ENCODE results near the gene MACROD2. TPM values are rescaled to one million over a fixed set of nuclear protein-coding genes. Genes with fewer than 3 reads are reported as not detected.

MACROD2 gene
- total RNA-seq, 2 experiments from 2014 or later, result not detected

DNA sequence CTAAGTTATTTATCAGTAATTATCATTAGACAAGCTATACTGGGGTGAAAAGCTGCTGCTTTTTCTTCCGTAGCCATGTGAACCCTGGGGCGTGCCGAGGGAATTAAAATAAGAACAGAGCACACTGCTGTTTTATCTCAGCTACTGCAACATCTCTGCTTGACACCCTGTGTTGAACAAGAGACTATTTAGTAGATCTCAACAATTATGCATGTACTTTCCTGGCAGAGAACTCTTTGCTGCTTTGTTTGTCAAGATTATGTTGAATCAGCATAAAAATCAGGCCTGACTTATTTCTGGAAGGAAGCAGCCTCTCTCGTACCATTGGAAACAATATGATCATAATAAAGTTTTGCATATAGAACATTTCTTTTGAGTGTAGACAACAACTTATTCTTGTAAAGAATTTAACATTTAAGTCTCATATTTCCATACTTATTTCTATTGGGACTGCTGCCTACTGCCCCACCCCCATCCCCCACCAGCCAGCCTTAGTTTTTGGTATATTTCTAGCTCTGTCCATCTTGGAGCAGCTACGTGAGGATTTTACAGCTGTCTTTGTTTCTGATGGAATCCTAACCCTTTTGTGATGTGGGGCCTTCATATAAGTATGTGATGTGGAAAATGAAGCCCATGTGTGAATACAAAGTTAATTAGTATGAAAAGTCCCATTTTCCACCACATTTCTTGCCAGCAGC is 1566.5 kb downstream of the MACROD2 start:
- Mint-ChIP-seq H3K27ac (no peak overlapping the region), H3K4me1 (ENCODE audit: low read depth) (no peaks in the 10 kb centered on the region), H3K9me3 (peaks cover 12% of the 10 kb centered on the region), H3K4me3 (no peak overlapping the region), H3K27me3 (no peaks in the 10 kb centered on the region), H3K36me3 (no peaks in the 10 kb centered on the region)
- intact Hi-C loops (cut with micrococcal nuclease), result no loop called here
- no peak for DNase-seq
- CTCF ChIA-PET, result no interaction called here
- POLR2A ChIA-PET, result no interaction called here

- Mint-ChIP-seq H3K9me3 (peaks cover 12% of the 10 kb centered on the region), H3K4me3 (no peak overlapping the region), H3K27ac (no peak overlapping the region), H3K4me1 (ENCODE audit: low read depth) (no peaks in the 10 kb centered on the region), H3K36me3 (no peaks in the 10 kb centered on the region), H3K27me3 (no peaks in the 10 kb centered on the region)
- ChIA-PET POLR2A (no interaction called here), CTCF (no interaction called here)
- no peak for DNase-seq
- intact Hi-C loops (cut with micrococcal nuclease), result no loop called here
Observed at GRCh38 chr20:15563836-15564235, 1568.5 kb downstream of the MACROD2 start.

DNA sequence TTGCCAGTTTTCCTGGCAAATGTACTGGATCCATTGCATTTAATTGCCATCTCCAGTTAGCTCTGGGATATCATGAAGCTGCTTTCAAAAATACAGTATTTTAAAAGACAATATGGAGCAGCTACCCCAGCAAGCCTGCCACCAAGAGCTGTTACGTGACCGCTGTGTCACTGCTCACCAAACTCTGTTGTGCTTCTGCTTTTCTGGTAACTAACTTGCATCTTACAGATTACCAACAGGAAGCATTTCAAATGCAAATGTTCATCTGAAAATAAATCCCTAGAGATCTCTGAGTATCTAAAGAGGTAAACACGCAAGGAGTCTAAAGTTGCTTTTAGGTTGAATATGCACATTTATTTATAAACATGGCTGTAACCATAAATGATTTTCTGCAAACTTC is 1569.7 kb downstream of the MACROD2 start:
- intact Hi-C loops (cut with micrococcal nuclease), result no loop called here
- DNase-seq, result no peak

GRCh38 chr20:15565786-15566185 is 1570.5 kb downstream of the MACROD2 start:
- Mint-ChIP-seq H3K4me3 (no peak overlapping the region), H3K4me1 (ENCODE audit: low read depth) (no peaks in the 10 kb centered on the region), H3K27ac (no peak overlapping the region), H3K27me3 (no peaks in the 10 kb centered on the region), H3K36me3 (no peaks in the 10 kb centered on the region), H3K9me3 (peaks cover 2% of the 10 kb centered on the region)
- ChIA-PET CTCF (no interaction called here), POLR2A (no interaction called here)
- no peak for DNase-seq
- intact Hi-C loops (cut with micrococcal nuclease), result no loop called here

More for the DNA sequence above, 1569.7 kb downstream of the MACROD2 start:
- Mint-ChIP-seq H3K9me3 (peaks cover 4% of the 10 kb centered on the region), H3K4me1 (ENCODE audit: low read depth) (no peaks in the 10 kb centered on the region), H3K27ac (no peak overlapping the region), H3K27me3 (no peaks in the 10 kb centered on the region), H3K36me3 (no peaks in the 10 kb centered on the region), H3K4me3 (no peak overlapping the region)
- POLR2A ChIA-PET, result no interaction called here
- CTCF ChIA-PET, result no interaction called here

- ChIA-PET POLR2A (no interaction called here), CTCF (no interaction called here)
- Mint-ChIP-seq H3K27me3 (no peaks in the 10 kb centered on the region), H3K27ac (no peak overlapping the region), H3K36me3 (no peaks in the 10 kb centered on the region), H3K4me3 (no peak overlapping the region), H3K9me3 (no peaks in the 10 kb centered on the region), H3K4me1 (ENCODE audit: low read depth) (no peaks in the 10 kb centered on the region)
- intact Hi-C loops (cut with micrococcal nuclease), result no loop called here
- no peak for DNase-seq
Observed at GRCh38 chr20:15567219-15567618, 1571.9 kb downstream of the MACROD2 start.

DNA sequence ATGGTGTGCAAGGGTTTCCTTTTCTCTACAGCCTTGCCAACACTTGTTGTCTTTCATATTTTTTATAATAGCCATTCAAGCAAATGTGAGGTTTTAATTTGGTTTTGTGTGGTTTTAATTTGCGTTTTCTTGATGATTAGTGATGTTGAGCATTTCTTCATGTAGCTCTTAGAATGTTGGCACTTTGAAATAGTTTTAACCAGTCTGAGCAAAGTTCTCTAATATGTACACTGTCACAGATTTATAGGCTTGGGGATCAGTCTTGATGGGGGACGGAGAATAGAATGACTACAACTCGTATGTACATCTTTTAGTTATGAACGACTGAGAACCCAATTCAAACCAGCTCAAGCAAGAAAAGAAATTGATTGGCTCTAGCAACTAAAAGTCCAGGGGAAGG is 1574.8 kb downstream of the MACROD2 start:
- Mint-ChIP-seq H3K27ac (no peak overlapping the region), H3K4me1 (ENCODE audit: low read depth) (no peaks in the 10 kb centered on the region)

GRCh38 chr20:15571056-15571455 is 1575.7 kb downstream of the MACROD2 start:
- POLR2A ChIA-PET, result no interaction called here
- DNase-seq, result no peak
- CTCF ChIA-PET, result no interaction called here
- Mint-ChIP-seq H3K9me3 (peaks cover 3% of the 10 kb centered on the region), H3K27me3 (no peaks in the 10 kb centered on the region), H3K27ac (no peak overlapping the region), H3K4me1 (ENCODE audit: low read depth) (no peaks in the 10 kb centered on the region), H3K4me3 (no peak overlapping the region), H3K36me3 (no peaks in the 10 kb centered on the region)
- intact Hi-C loops (cut with micrococcal nuclease), result no loop called here

More for the DNA sequence above, 1574.8 kb downstream of the MACROD2 start:
- Mint-ChIP-seq H3K36me3 (no peaks in the 10 kb centered on the region), H3K4me3 (no peak overlapping the region), H3K27me3 (no peaks in the 10 kb centered on the region), H3K9me3 (peaks cover 3% of the 10 kb centered on the region)
- ChIA-PET CTCF (no interaction called here), POLR2A (no interaction called here)
- intact Hi-C loops (cut with micrococcal nuclease), result no loop called here
- DNase-seq, result no peak

- no peaks in the 10 kb centered on the region for H3K27me3 Mint-ChIP-seq
- peaks cover 7% of the 10 kb centered on the region for H3K9me3 Mint-ChIP-seq
- H3K36me3 Mint-ChIP-seq, result no peaks in the 10 kb centered on the region
- DNase-seq, result no peak
- POLR2A ChIA-PET, result no interaction called here
- H3K4me3 Mint-ChIP-seq, result no peak overlapping the region
- CTCF ChIA-PET, result no interaction called here
- no peak overlapping the region for H3K27ac Mint-ChIP-seq
- intact Hi-C loops (cut with micrococcal nuclease), result no loop called here
- H3K4me1 Mint-ChIP-seq (ENCODE audit: low read depth), result no peaks in the 10 kb centered on the region
Observed at GRCh38 chr20:15575255-15575654, 1579.9 kb downstream of the MACROD2 start.

- Mint-ChIP-seq H3K27ac (no peak overlapping the region), H3K27me3 (no peaks in the 10 kb centered on the region), H3K4me1 (ENCODE audit: low read depth) (no peaks in the 10 kb centered on the region), H3K36me3 (no peaks in the 10 kb centered on the region), H3K4me3 (no peak overlapping the region), H3K9me3 (peaks cover 7% of the 10 kb centered on the region)
- POLR2A ChIA-PET, result no interaction called here
- intact Hi-C loops (cut with micrococcal nuclease), result no loop called here
- CTCF ChIA-PET, result interaction anchor here (1.0 kb wide), 1 partner anchor 1245 kb away, joined by 3 read pairs; no protein-coding TSS in a partner anchor
- no peak for DNase-seq
Observed at GRCh38 chr20:15576411-15576810, 1581.1 kb downstream of the MACROD2 start.

GRCh38 chr20:15578113-15578512 is 1582.8 kb downstream of the MACROD2 start:
- no peak overlapping the region for H3K27ac Mint-ChIP-seq
- no peaks in the 10 kb centered on the region for H3K36me3 Mint-ChIP-seq
- peaks cover 8% of the 10 kb centered on the region for H3K9me3 Mint-ChIP-seq
- H3K4me3 Mint-ChIP-seq, result no peak overlapping the region
- ChIA-PET CTCF (no interaction called here), POLR2A (no interaction called here)
- no peaks in the 10 kb centered on the region for H3K4me1 Mint-ChIP-seq (ENCODE audit: low read depth)
- H3K27me3 Mint-ChIP-seq, result no peaks in the 10 kb centered on the region
- no peak for DNase-seq
- intact Hi-C loops (cut with micrococcal nuclease), result no loop called here

- ChIA-PET POLR2A (no interaction called here), CTCF (no interaction called here)
- Mint-ChIP-seq H3K9me3 (peaks cover 8% of the 10 kb centered on the region), H3K4me1 (ENCODE audit: low read depth) (no peaks in the 10 kb centered on the region), H3K27ac (no peak overlapping the region), H3K36me3 (no peaks in the 10 kb centered on the region), H3K4me3 (no peak overlapping the region), H3K27me3 (no peaks in the 10 kb centered on the region)
- intact Hi-C loops (cut with micrococcal nuclease), result no loop called here
- DNase-seq, result no peak
Observed at GRCh38 chr20:15579688-15580087, 1584.4 kb downstream of the MACROD2 start.

DNA sequence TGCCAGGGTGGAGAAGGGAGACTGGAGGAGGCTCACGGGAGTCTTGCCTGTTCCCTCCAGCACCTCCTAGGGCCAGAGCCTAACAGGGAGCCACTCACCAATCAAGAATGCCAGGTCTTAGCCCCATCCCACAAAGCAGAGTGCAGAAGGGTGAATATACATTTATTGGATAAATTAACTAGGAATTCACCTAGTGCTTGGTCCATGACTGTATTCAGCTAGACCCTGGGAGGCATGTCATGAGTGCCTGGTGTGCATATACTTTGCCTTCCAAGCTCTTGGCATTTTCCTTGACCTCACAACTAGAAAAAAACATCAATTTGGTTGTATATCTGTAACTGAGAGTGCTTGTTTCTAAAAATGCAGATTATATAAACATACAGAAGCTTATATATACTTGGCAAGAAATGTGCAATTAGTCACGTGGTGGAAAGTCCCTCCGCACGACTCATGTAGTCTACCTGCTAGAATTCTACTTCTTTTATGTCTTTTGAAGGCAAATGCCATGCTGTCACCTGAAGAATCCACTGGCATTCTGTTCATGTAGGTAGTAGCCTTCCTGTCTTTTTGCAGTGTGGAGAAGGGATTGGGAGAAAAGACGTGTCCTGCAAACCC is 1586.9 kb downstream of the MACROD2 start:
- Mint-ChIP-seq H3K27me3 (no peaks in the 10 kb centered on the region), H3K36me3 (no peaks in the 10 kb centered on the region), H3K27ac (no peak overlapping the region), H3K4me1 (ENCODE audit: low read depth) (no peaks in the 10 kb centered on the region), H3K4me3 (no peak overlapping the region), H3K9me3 (peaks cover 6% of the 10 kb centered on the region)
- DNase-seq, result no peak
- ChIA-PET CTCF (no interaction called here), POLR2A (no interaction called here)
- intact Hi-C loops (cut with micrococcal nuclease), result no loop called here

DNA sequence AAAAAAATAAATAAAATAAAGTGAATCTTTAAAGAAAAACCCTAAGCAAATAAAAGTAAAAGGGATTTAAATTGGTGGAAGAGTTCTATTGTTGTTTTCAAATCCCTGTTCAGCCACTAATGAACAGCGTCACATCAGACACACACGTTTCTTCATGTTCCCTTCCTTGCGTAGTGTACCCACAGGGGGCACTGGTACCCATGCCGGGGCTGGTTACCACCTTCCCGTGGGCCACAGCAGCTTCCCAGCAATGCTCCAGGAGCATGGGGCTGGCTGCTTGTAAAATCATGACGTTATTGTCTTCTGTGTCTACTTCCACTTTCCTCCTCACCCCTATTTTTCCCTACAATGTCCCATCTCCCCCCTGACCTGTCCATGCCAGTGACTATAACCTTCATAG is 1589.2 kb downstream of the MACROD2 start:
- ChIA-PET POLR2A (no interaction called here), CTCF (no interaction called here)
- no peak overlapping the region for H3K27ac Mint-ChIP-seq
- no peaks in the 10 kb centered on the region for H3K36me3 Mint-ChIP-seq
- DNase-seq, result no peak
- H3K27me3 Mint-ChIP-seq, result no peaks in the 10 kb centered on the region
- no peak overlapping the region for H3K4me3 Mint-ChIP-seq
- H3K4me1 Mint-ChIP-seq (ENCODE audit: low read depth), result no peaks in the 10 kb centered on the region
- peaks cover 4% of the 10 kb centered on the region for H3K9me3 Mint-ChIP-seq
- intact Hi-C loops (cut with micrococcal nuclease), result no loop called here
